IPS DF 6.9 (cell line): ENCODE measurements around the gene TMIGD1.
A peak's percentile ranks its signal among the peaks of the same experiment; 100 is the strongest.

Experiments
- DNase-seq: peaks from one replicate; pipeline ENCODE4 v3.0.0-alpha.2; 2013; ENCODE audit warnings: low read depth, low spot score
- H3K27ac ChIP-seq: one replicate; pipeline ENCODE4 v1.5.1; 2013; ENCODE audit warnings: low read length, control low read depth
- H3K27me3 ChIP-seq: 2 replicates; pipeline ENCODE4 v1.6.1; 2013; ENCODE audit warnings: mild to moderate bottlenecking, low read length; ENCODE audit not compliant: control insufficient read depth, insufficient read depth
- H3K36me3 ChIP-seq: 2 replicates; pipeline ENCODE4 v1.6.1; 2013; ENCODE audit warnings: low read length; ENCODE audit not compliant: control insufficient read depth, insufficient read depth
- H3K4me1 ChIP-seq: 2 replicates; pipeline ENCODE4 v1.6.1; 2013; ENCODE audit warnings: low read length; ENCODE audit not compliant: control insufficient read depth, insufficient read depth
- H3K4me3 ChIP-seq: 2 replicates; pipeline ENCODE4 v1.5.1; 2013; ENCODE audit warnings: mild to moderate bottlenecking, low read length
- H3K9me3 ChIP-seq: 2 replicates; pipeline ENCODE4 v1.6.1; 2013; ENCODE audit warnings: low read length, inconsistent platforms; ENCODE audit not compliant: control insufficient read depth, insufficient read depth
- WGBS: extraction: QIAGEN DNeasy Blood & Tissue Kit; methylation state at CpG from one replicate; pipeline ENCODE4 v1.1.7; 2013; ENCODE audit warnings: mixed read lengths, missing lambda C conversion rate; ENCODE audit not compliant: insufficient read length, insufficient coverage; 5-methylcytosine and 5-hydroxymethylcytosine counted together

The TMIGD1 gene

DNA sequence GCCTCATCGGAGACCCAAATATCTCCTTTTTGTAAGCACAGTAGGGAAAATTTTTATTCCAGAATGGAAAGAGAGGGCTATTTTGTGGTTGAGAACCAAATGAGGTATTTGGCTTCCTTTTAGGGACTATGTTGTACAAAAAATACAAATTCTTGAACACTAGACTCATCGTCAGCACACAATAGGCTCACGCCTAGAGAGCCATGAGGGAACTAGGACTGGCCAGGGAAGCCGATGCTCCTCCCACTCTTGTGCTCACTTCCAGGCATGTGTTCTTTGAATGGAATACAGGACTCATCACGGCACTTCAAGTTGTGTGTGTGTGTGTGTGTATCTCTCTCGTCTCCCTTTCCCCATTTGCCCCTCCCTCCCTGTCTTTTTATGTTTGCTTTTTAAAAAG lies 24.3 kb downstream of the TMIGD1 start:
- H3K4me3 ChIP-seq = no peak overlapping the region
- no CpG with 5 or more reads among the region's 6 CpGs for WGBS
- no peak for DNase-seq
- H3K27ac ChIP-seq = no peak overlapping the region
- no peaks in the 10 kb centered on the region for H3K27me3 ChIP-seq
- no peaks in the 10 kb centered on the region for H3K4me1 ChIP-seq
- no peaks in the 10 kb centered on the region for H3K9me3 ChIP-seq
- H3K36me3 ChIP-seq = no peaks in the 10 kb centered on the region

DNA sequence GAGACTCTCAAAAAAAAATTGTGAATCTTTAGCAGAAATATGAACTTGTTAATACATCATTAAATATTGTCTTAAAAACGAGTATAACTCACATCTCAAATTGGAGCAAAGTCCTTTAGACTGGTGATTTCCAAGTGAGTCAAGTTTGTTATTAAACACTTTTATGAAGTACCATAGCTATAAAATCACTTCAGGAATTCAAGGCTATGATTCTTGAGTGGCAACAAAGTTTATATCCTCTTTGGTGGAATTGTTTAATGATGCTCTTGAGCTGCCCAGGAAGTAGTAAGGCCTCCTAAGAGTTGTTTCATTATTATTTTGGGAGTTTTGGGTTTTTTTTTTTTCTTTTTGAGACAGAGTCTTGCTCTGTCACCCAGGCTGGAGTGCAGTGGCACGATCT lies 25.5 kb downstream of the TMIGD1 start:
- no peaks in the 10 kb centered on the region for H3K4me1 ChIP-seq
- H3K36me3 ChIP-seq = no peaks in the 10 kb centered on the region

DNA sequence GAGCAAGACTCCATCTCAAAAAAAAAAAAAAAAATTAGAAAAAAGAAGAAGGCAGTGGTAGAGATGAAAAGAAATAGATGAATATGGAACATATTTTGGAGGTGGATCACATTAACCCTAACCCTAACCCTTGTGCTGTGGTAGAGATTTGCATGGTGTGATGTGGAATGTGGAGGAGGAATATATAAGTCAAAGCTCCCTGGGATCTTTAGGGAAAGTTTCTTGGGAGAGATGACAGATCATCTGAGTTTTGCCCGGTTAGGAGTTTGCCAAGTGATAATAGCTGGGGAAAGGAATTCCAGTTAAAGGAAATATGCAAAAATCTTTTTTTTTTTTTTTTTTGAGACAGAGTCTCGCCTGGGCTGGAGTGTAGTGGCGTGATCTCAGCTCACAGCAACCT lies 29.1 kb downstream of the TMIGD1 start:
- no peak overlapping the region for H3K27ac ChIP-seq
- no CpG with 5 or more reads among the region's 3 CpGs for WGBS
- no peak for DNase-seq
- H3K27me3 ChIP-seq = no peaks in the 10 kb centered on the region
- no peaks in the 10 kb centered on the region for H3K36me3 ChIP-seq
- H3K9me3 ChIP-seq = no peaks in the 10 kb centered on the region
- no peak overlapping the region for H3K4me3 ChIP-seq
- no peaks in the 10 kb centered on the region for H3K4me1 ChIP-seq

More for the DNA sequence above, 25.5 kb downstream of the TMIGD1 start:
- Histone ChIP-seq H3K27me3 (no peaks in the 10 kb centered on the region), H3K9me3 (no peaks in the 10 kb centered on the region), H3K27ac (no peak overlapping the region), H3K4me3 (no peak overlapping the region)
- no peak for DNase-seq
- no CpG with 5 or more reads among the region's 2 CpGs for WGBS

DNA sequence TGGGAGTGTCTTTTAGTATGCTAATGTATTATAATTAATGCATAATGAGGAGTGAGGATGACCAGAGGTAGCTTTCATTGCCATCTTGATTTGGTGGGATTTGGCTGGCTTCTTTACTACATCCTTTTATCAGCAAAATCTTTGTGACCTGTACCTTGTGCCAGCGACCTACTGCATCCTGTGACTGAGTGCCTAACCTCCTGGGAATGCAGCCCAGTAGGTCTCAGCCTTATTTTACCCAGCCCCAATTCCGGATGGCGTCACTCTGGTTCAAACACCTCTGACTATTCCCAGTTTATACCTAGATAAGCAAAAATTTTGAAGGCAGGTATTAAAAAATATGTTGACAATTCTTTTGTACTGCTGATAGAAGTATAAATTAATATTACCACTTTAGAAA lies 31.6 kb downstream of the TMIGD1 start:
- H3K36me3 ChIP-seq = no peaks in the 10 kb centered on the region
- no peak overlapping the region for H3K4me3 ChIP-seq
- no peak for DNase-seq
- no peak overlapping the region for H3K27ac ChIP-seq
- no peaks in the 10 kb centered on the region for H3K9me3 ChIP-seq
- H3K27me3 ChIP-seq = no peaks in the 10 kb centered on the region
- no CpG with 5 or more reads among the region's 3 CpGs for WGBS
- no peaks in the 10 kb centered on the region for H3K4me1 ChIP-seq

DNA sequence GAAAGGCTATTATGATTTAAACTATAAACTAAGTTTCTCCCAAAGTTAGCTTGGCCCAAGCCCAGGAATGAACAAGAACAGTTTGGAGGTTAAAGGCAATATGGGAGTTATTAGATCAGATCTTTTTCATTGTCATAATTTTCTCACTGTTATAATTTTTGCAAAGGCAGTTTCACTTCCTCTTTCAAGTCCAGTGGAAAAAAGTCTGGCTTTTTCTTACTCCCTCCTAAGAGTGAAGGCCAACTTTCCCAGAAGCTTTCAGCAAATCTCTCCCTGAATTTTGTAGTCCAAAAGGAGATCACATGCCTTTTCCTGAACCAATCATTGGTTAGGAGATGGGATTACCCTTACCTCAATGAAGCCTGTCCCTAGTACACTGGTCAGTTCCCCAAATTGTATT lies 33.0 kb downstream of the TMIGD1 start:
- Histone ChIP-seq H3K27ac (no peak overlapping the region), H3K36me3 (no peaks in the 10 kb centered on the region), H3K4me3 (no peak overlapping the region), H3K9me3 (no peaks in the 10 kb centered on the region), H3K27me3 (no peaks in the 10 kb centered on the region), H3K4me1 (no peaks in the 10 kb centered on the region)
- no peak for DNase-seq

DNA sequence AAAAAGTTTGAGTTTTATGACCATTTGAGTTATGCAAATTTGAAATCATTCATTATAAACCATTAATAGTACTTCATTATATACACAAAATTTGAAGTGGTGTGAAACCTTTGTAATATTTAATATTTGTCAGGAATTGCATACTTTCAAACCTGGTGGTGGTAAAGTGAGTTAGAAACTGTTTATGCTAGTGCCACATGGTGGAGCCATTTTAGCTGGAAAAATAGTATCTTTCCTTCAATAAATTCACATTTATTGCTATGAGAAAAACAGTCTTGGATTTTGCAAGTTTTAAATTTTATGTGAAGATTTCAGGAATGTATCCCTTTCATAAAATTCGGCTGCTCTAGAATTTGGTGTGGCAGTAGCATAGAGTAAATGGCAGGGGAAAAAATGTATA lies 34.9 kb downstream of the TMIGD1 start:
- H3K4me3 ChIP-seq = no peak overlapping the region
- no peaks in the 10 kb centered on the region for H3K9me3 ChIP-seq
- whole genome bisulfite sequencing = no CpG with 5 or more reads among the region's 1 CpG
- no peak for DNase-seq
- no peaks in the 10 kb centered on the region for H3K27me3 ChIP-seq
- no peaks in the 10 kb centered on the region for H3K36me3 ChIP-seq
- H3K4me1 ChIP-seq = no peaks in the 10 kb centered on the region
- H3K27ac ChIP-seq = no peak overlapping the region

DNA sequence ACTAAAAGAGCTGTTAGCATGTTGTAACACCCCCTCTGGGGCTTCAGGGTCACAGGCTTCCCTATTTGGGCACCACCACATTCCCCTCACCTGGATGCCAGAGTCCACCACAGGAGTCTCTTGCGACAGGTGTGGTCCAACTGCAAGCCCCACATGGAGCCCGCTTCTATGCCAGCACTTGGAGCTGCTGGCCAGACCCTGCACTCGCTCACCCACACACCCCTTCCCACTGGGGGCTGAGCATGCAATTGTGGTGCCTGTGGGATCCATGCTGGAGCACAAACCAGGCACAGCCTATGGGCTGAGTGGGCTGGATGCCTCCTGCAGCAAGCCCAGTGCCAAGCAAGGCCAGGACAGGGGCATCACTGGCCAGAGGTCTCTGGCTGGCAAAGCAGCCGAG lies 36.1 kb downstream of the TMIGD1 start:
- Histone ChIP-seq H3K27me3 (no peaks in the 10 kb centered on the region; the same call in 1 of the 2 replicates), H3K36me3 (no peaks in the 10 kb centered on the region), H3K4me3 (no peak overlapping the region), H3K27ac (no peak overlapping the region), H3K4me1 (no peaks in the 10 kb centered on the region), H3K9me3 (no peaks in the 10 kb centered on the region)
- WGBS = no CpG with 5 or more reads among the region's 4 CpGs
- no peak for DNase-seq

DNA sequence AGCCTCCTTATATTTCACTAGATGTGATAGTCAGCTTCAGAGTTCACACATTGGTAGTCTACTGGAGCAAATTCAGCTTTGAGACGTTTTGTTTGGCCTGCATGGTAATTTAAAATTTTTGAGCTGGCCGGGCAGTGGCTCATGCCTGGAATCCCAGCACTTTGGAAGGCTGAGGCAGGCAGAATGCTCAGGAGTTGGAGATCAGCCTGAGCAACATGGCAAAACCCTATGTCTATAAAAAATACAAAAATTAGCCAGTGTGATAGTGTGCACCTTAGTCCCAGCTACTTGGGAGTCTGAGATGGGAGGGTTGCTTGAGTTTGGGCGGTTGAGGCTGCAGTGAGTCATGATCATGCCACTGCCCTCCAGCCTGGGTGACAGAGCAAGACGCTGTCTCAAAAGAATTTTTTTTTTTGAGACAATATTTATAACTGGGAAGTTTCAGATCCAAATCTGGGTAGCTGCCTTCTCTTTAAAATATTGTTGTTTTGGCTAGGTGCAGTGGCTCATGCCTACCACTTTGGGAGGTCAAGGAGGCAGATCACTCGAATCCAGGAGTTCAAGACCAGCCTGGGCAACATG lies 37.3 kb downstream of the TMIGD1 start:
- DNase-seq = no peak
- no CpG with 5 or more reads among the region's 5 CpGs for WGBS
- Histone ChIP-seq H3K4me3 (no peak overlapping the region), H3K27me3 (no peaks in the 10 kb centered on the region; the same call in 1 of the 2 replicates), H3K9me3 (no peaks in the 10 kb centered on the region), H3K4me1 (0 out of 2 replicates have a peak, but pooled peaks cover 2% of the 10 kb centered on the region), H3K36me3 (no peaks in the 10 kb centered on the region), H3K27ac (no peak overlapping the region)

DNA sequence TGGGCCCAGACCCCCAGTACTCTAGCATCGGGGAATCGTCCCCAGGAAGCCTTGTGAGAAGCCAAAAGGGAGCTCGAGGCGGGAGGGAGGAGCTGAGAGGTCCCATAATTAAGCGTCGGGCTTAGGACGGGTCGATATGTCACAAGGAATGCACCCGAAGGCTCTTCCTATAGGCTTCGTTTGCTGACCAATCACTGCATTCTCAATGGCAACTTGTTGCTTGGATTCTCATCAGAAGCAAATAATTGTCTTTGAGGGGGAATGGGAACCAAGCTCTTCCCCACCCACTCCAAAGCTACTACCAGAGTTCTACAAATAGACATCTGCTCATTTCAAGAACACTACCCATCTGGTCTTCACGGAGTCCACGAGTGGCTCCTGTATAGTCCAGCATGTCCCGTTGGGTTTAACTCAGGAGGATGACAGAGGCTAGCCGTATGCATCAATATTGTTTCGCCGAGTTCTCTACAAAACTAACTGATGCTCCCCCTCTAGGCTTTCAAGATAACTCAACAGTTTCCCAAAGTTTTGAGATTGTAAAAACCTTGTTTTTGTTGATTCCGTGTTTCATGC lies 41.5 kb downstream of the TMIGD1 start:
- DNase-seq = no peak
- WGBS = no CpG with 5 or more reads among the region's 17 CpGs
- Histone ChIP-seq H3K4me3 (peak overlapping the region; percentile 67; the same call in 1 of the 2 replicates), H3K27me3 (no peaks in the 10 kb centered on the region; the same call in 1 of the 2 replicates), H3K36me3 (peaks cover 2% of the 10 kb centered on the region; the same call in 1 of the 2 replicates), H3K4me1 (0 out of 2 replicates have a peak, but pooled peaks cover 2% of the 10 kb centered on the region), H3K9me3 (no peaks in the 10 kb centered on the region), H3K27ac (no peak overlapping the region)

DNA sequence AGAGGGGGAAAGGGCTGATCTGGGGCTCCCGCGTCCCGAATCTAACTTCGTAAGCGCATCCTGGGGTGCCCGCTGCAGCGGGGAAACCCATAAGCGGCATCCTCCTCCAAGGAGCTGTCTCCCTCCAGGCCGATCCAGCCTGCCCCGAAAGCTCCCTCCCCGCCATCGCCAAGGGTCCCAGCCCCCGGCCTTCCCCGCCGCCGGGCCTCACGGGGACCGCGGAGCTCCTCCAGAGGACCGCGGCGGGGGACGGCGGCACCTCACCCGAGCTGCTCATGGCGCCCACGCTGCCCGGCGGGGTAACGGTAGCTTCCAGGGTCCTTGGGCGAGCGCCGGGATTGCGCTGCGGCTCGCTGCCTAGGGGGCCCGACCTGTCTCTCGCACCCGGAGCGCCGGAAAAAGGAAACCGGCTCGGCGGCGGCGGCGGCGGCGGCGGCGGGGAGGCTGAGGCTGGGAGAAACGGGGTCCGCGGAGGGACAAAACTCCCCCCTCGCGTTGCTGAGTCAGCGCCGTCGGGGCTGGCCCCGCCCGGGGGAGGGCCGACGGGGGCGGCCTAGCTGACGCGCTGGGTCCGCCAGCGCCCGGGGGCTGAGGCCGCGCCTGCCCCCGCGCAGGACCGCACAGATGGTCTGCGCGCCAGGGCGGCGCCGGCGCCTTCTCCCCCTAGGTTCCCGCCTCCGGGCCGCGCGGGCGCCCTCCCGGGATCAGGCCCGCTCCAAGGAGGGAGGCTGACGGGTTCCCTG lies 42.1 kb downstream of the TMIGD1 start, which contains the start of gene BLMH:
Gene BLMH, minus strand, starts transcription at position 402 of the 743 bp plus-strand sequence. Its CDS starts 125 bp downstream, at position 277.
- Histone ChIP-seq H3K27me3 (no peaks in the 10 kb centered on the region; the same call in 1 of the 2 replicates), H3K4me3 (peak within 1 kb of the TSS; percentile 67), H3K36me3 (peaks cover 6% of the 10 kb centered on the region; the same call in 1 of the 2 replicates), H3K9me3 (no peaks in the 10 kb centered on the region), H3K4me1 (0 out of 2 replicates have a peak, but pooled peaks cover 2% of the 10 kb centered on the region), H3K27ac (no peak within 1 kb of the TSS)
- DNase-seq = no peak
- no CpG with 5 or more reads among the region's 89 CpGs for WGBS
